ENCODE results near the gene RFX1. TPM values are rescaled to one million over a fixed set of nuclear protein-coding genes. Genes with fewer than 3 reads are reported as not detected.

Gene RFX1
- total and polyA plus RNA-seq, 2 of the 13 experiments (the other 11 are each of a cell fraction or from before 2014, with no cell fraction given) = 1.1 to 1.3 TPM

DNA sequence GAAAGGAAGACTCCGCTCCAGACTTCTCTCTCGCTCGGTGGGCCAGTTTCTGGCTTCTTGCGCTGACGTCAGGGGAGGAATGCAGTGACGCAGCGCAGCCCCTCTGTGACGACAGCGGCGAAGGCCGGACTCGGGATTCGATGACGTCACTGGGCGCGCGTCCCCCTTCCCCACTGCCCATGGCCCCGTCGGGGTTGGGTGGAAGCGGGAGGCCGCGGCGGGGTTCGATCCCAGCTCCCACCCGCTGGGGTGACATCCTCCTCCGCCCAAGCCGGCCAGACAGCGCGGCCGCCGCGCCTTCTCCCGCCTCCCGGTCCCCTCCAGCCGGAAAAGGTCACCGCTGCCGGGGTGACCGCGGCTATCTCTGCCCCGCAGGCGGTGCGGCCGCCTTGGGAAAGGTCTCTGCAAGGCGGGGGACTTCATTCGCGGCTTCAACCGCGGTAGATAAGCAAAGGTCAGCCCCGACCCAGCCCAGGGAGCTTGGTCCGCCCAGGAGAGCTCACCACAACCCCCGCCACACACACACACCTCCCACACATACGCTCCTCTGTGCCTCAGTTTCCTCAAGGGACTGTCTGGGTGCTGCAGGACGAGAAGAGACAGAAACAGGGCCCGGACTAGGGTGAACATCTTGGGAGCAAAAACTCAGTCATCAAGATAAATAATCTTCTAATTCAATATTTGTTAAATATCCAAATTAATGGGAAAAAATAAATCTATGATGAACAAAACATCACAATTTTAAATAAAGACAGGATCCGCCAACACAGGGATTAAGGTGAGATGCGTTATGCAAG lies 844 bp upstream of the RFX1 start (continued):
- no peak for TF ChIP-seq SOX13 (IDR thresholded peaks at IDR 0.05)
- peak in 1 of 2 experiments; percentile 54; a peak in 1 of 4 replicates for TF ChIP-seq SOX13 (CRISPR knock-in tag; conservative IDR thresholded peaks at IDR 0.05 in 1 of 2, IDR thresholded peaks at IDR 0.05 in 1 of 2)
- TF ChIP-seq ZNF546 (CRISPR knock-in tag; conservative IDR thresholded peaks at IDR 0.05) = peak; percentile 76
- TF ChIP-seq DR1 (CRISPR knock-in tag; IDR thresholded peaks at IDR 0.05) = no peak
- peak; percentile 61; the same call in 1 of the 2 replicates for TF ChIP-seq MAZ (IDR thresholded peaks at IDR 0.05; ENCODE audit: borderline replicate concordance, low read depth, low read length)
- peak; percentile 96 for TF ChIP-seq MAZ (CRISPR knock-in tag; IDR thresholded peaks at IDR 0.05; ENCODE audit: low read depth)
- TF ChIP-seq AGO1 (IDR thresholded peaks at IDR 0.05; ENCODE audit: low read depth, low read length, poor library complexity, severe bottlenecking) = peak; percentile 79
- peak; percentile 67; the same call in 1 of the 2 replicates for TF ChIP-seq KDM5B (CRISPR knock-in tag; IDR thresholded peaks at IDR 0.05; ENCODE audit: borderline replicate concordance)
- TF ChIP-seq, protein P1, sequence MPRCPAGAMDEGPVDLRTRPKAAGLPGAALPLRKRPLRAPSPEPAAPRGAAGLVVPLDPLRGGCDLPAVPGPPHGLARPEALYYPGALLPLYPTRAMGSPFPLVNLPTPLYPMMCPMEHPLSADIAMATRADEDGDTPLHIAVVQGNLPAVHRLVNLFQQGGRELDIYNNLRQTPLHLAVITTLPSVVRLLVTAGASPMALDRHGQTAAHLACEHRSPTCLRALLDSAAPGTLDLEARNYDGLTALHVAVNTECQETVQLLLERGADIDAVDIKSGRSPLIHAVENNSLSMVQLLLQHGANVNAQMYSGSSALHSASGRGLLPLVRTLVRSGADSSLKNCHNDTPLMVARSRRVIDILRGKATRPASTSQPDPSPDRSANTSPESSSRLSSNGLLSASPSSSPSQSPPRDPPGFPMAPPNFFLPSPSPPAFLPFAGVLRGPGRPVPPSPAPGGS (CRISPR knock-in tag; IDR thresholded peaks at IDR 0.05) = peak; percentile 63; the same call in 1 of the 2 replicates
- TF ChIP-seq, protein P2, sequence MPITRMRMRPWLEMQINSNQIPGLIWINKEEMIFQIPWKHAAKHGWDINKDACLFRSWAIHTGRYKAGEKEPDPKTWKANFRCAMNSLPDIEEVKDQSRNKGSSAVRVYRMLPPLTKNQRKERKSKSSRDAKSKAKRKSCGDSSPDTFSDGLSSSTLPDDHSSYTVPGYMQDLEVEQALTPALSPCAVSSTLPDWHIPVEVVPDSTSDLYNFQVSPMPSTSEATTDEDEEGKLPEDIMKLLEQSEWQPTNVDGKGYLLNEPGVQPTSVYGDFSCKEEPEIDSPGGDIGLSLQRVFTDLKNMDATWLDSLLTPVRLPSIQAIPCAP (CRISPR knock-in tag; IDR thresholded peaks at IDR 0.05; ENCODE audit: low read depth) = no peak
- TF ChIP-seq, protein P3, sequence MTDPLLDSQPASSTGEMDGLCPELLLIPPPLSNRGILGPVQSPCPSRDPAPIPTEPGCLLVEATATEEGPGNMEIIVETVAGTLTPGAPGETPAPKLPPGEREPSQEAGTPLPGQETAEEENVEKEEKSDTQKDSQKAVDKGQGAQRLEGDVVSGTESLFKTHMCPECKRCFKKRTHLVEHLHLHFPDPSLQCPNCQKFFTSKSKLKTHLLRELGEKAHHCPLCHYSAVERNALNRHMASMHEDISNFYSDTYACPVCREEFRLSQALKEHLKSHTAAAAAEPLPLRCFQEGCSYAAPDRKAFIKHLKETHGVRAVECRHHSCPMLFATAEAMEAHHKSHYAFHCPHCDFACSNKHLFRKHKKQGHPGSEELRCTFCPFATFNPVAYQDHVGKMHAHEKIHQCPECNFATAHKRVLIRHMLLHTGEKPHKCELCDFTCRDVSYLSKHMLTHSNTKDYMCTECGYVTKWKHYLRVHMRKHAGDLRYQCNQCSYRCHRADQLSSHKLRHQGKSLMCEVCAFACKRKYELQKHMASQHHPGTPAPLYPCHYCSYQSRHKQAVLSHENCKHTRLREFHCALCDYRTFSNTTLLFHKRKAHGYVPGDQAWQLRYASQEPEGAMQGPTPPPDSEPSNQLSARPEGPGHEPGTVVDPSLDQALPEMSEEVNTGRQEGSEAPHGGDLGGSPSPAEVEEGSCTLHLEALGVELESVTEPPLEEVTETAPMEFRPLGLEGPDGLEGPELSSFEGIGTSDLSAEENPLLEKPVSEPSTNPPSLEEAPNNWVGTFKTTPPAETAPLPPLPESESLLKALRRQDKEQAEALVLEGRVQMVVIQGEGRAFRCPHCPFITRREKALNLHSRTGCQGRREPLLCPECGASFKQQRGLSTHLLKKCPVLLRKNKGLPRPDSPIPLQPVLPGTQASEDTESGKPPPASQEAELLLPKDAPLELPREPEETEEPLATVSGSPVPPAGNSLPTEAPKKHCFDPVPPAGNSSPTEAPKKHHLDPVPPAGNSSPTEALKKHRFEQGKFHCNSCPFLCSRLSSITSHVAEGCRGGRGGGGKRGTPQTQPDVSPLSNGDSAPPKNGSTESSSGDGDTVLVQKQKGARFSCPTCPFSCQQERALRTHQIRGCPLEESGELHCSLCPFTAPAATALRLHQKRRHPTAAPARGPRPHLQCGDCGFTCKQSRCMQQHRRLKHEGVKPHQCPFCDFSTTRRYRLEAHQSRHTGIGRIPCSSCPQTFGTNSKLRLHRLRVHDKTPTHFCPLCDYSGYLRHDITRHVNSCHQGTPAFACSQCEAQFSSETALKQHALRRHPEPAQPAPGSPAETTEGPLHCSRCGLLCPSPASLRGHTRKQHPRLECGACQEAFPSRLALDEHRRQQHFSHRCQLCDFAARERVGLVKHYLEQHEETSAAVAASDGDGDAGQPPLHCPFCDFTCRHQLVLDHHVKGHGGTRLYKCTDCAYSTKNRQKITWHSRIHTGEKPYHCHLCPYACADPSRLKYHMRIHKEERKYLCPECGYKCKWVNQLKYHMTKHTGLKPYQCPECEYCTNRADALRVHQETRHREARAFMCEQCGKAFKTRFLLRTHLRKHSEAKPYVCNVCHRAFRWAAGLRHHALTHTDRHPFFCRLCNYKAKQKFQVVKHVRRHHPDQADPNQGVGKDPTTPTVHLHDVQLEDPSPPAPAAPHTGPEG (CRISPR knock-in tag; IDR thresholded peaks at IDR 0.05) = peak; percentile 9; the same call in 1 of the 2 replicates
- TF ChIP-seq FLYWCH1 (CRISPR knock-in tag; IDR thresholded peaks at IDR 0.05) = no peak
- no peak for TF ChIP-seq ZFP62 (CRISPR knock-in tag; IDR thresholded peaks at IDR 0.05)
- no peak for TF ChIP-seq ZNF775 (CRISPR knock-in tag; IDR thresholded peaks at IDR 0.05; ENCODE audit: borderline replicate concordance)
- peak in 1 of 2 experiments; percentile 78; a peak in 1 of 4 replicates for TF ChIP-seq KLF16 (CRISPR knock-in tag; IDR thresholded peaks at IDR 0.05)
- TF ChIP-seq RXRB (CRISPR knock-in tag; IDR thresholded peaks at IDR 0.05; ENCODE audit: borderline replicate concordance) = 0 out of 2 replicates have a peak, but pooled peaks have one; percentile 36
- TF ChIP-seq ZNF253 (CRISPR knock-in tag; IDR thresholded peaks at IDR 0.05; ENCODE audit: borderline replicate concordance) = no peak
- TF ChIP-seq SP140L (CRISPR knock-in tag; IDR thresholded peaks at IDR 0.05; ENCODE audit: borderline replicate concordance) = no peak
